Measurements from ENCODE around the gene SIX2. TPM values are rescaled to one million over a fixed set of nuclear protein-coding genes. Genes with fewer than 3 reads are reported as not detected.

Gene SIX2
- total and polyA plus RNA-seq, 2 donors (not counting 3 experiments of a cell fraction or from before 2014, with no cell fraction given) = 0.24 to 0.54 TPM

DNA sequence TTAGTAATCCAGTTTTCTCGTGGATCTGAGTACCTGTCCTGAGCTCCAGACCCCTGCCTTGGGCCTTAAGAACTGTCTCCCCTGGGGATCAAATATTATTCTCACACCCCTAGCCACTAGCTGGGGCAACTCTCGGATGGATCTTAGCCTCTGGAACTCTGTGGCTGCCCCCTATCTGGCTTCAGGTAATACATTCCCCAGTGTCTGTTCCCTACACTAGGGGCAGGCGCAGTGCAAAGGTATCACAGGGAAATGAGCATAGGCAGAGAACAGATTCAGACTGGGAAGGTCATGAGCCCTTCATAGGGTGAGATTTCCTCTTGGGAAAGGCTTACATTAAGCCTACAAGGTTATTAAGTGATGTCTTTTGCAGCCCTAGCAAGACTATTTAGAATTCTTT lies 11.2 kb upstream of the SIX2 start:
- ChIA-PET CTCF (no interaction called here), POLR2A (no interaction called here)
- no peak overlapping the region for H3K9ac ChIP-seq (replicated peaks; ENCODE audit: extremely low read depth, insufficient read depth, low read length)
- FAIRE-seq (no peak), DNase-seq (ENCODE audit: low read depth, low spot score) (no peak)
- no peak for TF ChIP-seq POLR2A (IDR thresholded peaks at IDR 0.05; ENCODE audit: low read depth, low read length)
- no peak overlapping the region for H3K27ac ChIP-seq (ENCODE audit: insufficient read depth, low read depth, low read length)
- no TSS peak for BruUV-seq (replicated peaks)
- no peak overlapping the region for H3K4me2 ChIP-seq (ENCODE audit: insufficient read depth, low read length)
- H3K4me3 ChIP-seq (replicated peaks in 1 of 3; ENCODE audit: insufficient read depth in 1 of 3, low read depth in 1 of 3, low read length in 3 of 3) = no peak overlapping the region
- no peaks in the 10 kb centered on the region for H4K20me1 ChIP-seq (replicated peaks; ENCODE audit: control insufficient read depth, extremely low read depth, insufficient read depth, low read length)
- no peak overlapping the region for H2AFZ ChIP-seq (ENCODE audit: low read depth, low read length)
- no peaks in the 10 kb centered on the region for H3K36me3 ChIP-seq (ENCODE audit: control insufficient read depth in 2 of 2, extremely low read depth in 1 of 2, insufficient read depth in 2 of 2, low read length in 2 of 2)
- no peaks in the 10 kb centered on the region for H3K79me2 ChIP-seq (ENCODE audit: control insufficient read depth, insufficient read depth, low read length)
- H3K9me3 ChIP-seq (replicated peaks; ENCODE audit: control insufficient read depth, insufficient read depth, low read length) = no peaks in the 10 kb centered on the region
- no peaks in the 10 kb centered on the region for H3K9me1 ChIP-seq (replicated peaks; ENCODE audit: control insufficient read depth, extremely low read depth, insufficient read depth, low read length)
- intact Hi-C loops (cut with micrococcal nuclease) = no loop called here
- dilution Hi-C loops (cut with MboI; ENCODE audit: extremely low pct_ligation_motif_present, low sequenced_read_pairs) = no loop called here
- peaks cover 28 to 29% of the 10 kb centered on the region in 2 experiments for H3K27me3 ChIP-seq (ENCODE audit: control insufficient read depth in 2 of 2, insufficient read depth in 2 of 2, low read length in 2 of 2)
- no peaks in the 10 kb centered on the region for H3K4me1 ChIP-seq (ENCODE audit: control insufficient read depth, extremely low read depth, insufficient read depth, low read length)

- Histone ChIP-seq H4K20me1 (replicated peaks; ENCODE audit: control insufficient read depth, extremely low read depth, insufficient read depth, low read length) (no peaks in the 10 kb centered on the region), H3K36me3 (ENCODE audit: control insufficient read depth in 2 of 2, extremely low read depth in 1 of 2, insufficient read depth in 2 of 2, low read length in 2 of 2) (no peaks in the 10 kb centered on the region), H3K9me3 (replicated peaks; ENCODE audit: control insufficient read depth, insufficient read depth, low read length) (no peaks in the 10 kb centered on the region), H3K4me2 (ENCODE audit: insufficient read depth, low read length) (no peak overlapping the region), H3K9ac (replicated peaks; ENCODE audit: extremely low read depth, insufficient read depth, low read length) (no peak overlapping the region), H3K4me1 (ENCODE audit: control insufficient read depth, extremely low read depth, insufficient read depth, low read length) (peaks cover 11% of the 10 kb centered on the region), H2AFZ (ENCODE audit: low read depth, low read length) (no peak overlapping the region), H3K27ac (ENCODE audit: insufficient read depth, low read depth, low read length) (no peak overlapping the region), H3K27me3 (ENCODE audit: control insufficient read depth in 2 of 2, insufficient read depth in 2 of 2, low read length in 2 of 2) (peaks cover 47 to 50% of the 10 kb centered on the region in 2 experiments), H3K79me2 (ENCODE audit: control insufficient read depth, insufficient read depth, low read length) (no peaks in the 10 kb centered on the region), H3K9me1 (replicated peaks; ENCODE audit: control insufficient read depth, extremely low read depth, insufficient read depth, low read length) (no peaks in the 10 kb centered on the region), H3K4me3 (replicated peaks in 1 of 3; ENCODE audit: insufficient read depth in 1 of 3, low read depth in 1 of 3, low read length in 3 of 3) (no peak overlapping the region)
- BruUV-seq (replicated peaks) = no TSS peak
- CTCF ChIA-PET = no interaction called here
- POLR2A ChIA-PET = no interaction called here
- dilution Hi-C loops (cut with MboI; ENCODE audit: extremely low pct_ligation_motif_present, low sequenced_read_pairs) (no loop called here), intact Hi-C loops (cut with micrococcal nuclease) (no loop called here)
- TF ChIP-seq FOS (IDR thresholded peaks at IDR 0.05; ENCODE audit: borderline replicate concordance, insufficient read depth, low read length) (no peak), POLR2AphosphoS5 (IDR thresholded peaks at IDR 0.05; ENCODE audit: insufficient read depth, low read depth, low read length) (no peak), JUN (IDR thresholded peaks at IDR 0.05; ENCODE audit: borderline replicate concordance, insufficient read depth, insufficient read length, low read depth) (no peak), MYC (IDR thresholded peaks at IDR 0.05; ENCODE audit: low read depth, low read length) (no peak), GATA2 (IDR thresholded peaks at IDR 0.05; ENCODE audit: insufficient read depth, insufficient read length, low read depth, low read length) (no peak), MAX (IDR thresholded peaks at IDR 0.05; ENCODE audit: insufficient read depth, insufficient read length) (no peak), EZH2 (IDR thresholded peaks at IDR 0.05; ENCODE audit: borderline replicate concordance, low read depth, low read length, severe bottlenecking) (no peak), POLR2A (IDR thresholded peaks at IDR 0.05; ENCODE audit: low read depth, low read length) (no peak)
- TF ChIP-seq, protein P1, sequence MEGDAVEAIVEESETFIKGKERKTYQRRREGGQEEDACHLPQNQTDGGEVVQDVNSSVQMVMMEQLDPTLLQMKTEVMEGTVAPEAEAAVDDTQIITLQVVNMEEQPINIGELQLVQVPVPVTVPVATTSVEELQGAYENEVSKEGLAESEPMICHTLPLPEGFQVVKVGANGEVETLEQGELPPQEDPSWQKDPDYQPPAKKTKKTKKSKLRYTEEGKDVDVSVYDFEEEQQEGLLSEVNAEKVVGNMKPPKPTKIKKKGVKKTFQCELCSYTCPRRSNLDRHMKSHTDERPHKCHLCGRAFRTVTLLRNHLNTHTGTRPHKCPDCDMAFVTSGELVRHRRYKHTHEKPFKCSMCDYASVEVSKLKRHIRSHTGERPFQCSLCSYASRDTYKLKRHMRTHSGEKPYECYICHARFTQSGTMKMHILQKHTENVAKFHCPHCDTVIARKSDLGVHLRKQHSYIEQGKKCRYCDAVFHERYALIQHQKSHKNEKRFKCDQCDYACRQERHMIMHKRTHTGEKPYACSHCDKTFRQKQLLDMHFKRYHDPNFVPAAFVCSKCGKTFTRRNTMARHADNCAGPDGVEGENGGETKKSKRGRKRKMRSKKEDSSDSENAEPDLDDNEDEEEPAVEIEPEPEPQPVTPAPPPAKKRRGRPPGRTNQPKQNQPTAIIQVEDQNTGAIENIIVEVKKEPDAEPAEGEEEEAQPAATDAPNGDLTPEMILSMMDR (IDR thresholded peaks at IDR 0.05; ENCODE audit: extremely low read depth in 1 of 2, insufficient read depth in 1 of 2, low read depth in 1 of 2, low read length in 2 of 2) = no peak
- no peak for FAIRE-seq
- no peak for DNase-seq (ENCODE audit: low read depth, low spot score)
Measured at GRCh38 chr2:45018023-45018422, 8.8 kb upstream of the SIX2 start.

Measured in endothelial cell of umbilical vein (primary cell).